Breast epithelium (tissue), 3 donors: ENCODE measurements around the gene PRICKLE2.

Experiments
- CTCF ChIP-seq, 3 donors: fragments of 450-650 bp; IDR thresholded peaks; one replicate each; pipeline ENCODE4 v1.5.1; 2016 to 2017; ENCODE audit warnings: antibody characterized with exemption in 3 of 3, mild to moderate bottlenecking in 3 of 3, moderate library complexity in 3 of 3
- POLR2A ChIP-seq: fragments of 450-650 bp; IDR thresholded peaks from one replicate; pipeline ENCODE4 v1.6.1; 2016; ENCODE audit warnings: antibody characterized with exemption, mild to moderate bottlenecking, moderate library complexity
- POLR2AphosphoS5 ChIP-seq, 3 donors: sonication (generic); formaldehyde crosslinking; IDR thresholded peaks; one replicate each; pipeline ENCODE4 v1.6.1; 2017; ENCODE audit warnings: antibody characterized with exemption in 3 of 3

GRCh38 chr3:64247991-64248646 lies 22.9 kb upstream of the PRICKLE2 start:
- TF ChIP-seq POLR2A (no peak), CTCF (IDR thresholded peaks at IDR 0.05) (no peak), POLR2AphosphoS5 (IDR thresholded peaks at IDR 0.05) (no peak)
